ENCODE data around the gene CKAP2.
"Not testable (repeated sequence)": the region's sequence is repeated elsewhere in the genome, so short reads cannot be mapped to it uniquely, and the experiment has no call there.

CKAP2 gene

GRCh38 chr13:52454459-52454819 is 839 bp upstream of the CKAP2 start:
- DNase-seq: no peak

- peak; percentile 37 for DNase-seq
These were observed 381 bp downstream of the CKAP2 start for GRCh38 chr13:52455677-52456041.

GRCh38 chr13:52459668-52460067 is 4.4 kb downstream of the CKAP2 start:
- no peak for DNase-seq

GRCh38 chr13:52461265-52461664 is 6.0 kb downstream of the CKAP2 start:
- no peak for DNase-seq

- no peak for DNase-seq
These were observed 8.2 kb downstream of the CKAP2 start for GRCh38 chr13:52463526-52463925.

GRCh38 chr13:52468487-52468886 is 13.2 kb downstream of the CKAP2 start:
- not testable (repeated sequence) for DNase-seq

GRCh38 chr13:52480677-52481428 is 25.6 kb downstream of the CKAP2 start:
- not testable (repeated sequence) for DNase-seq

GRCh38 chr13:52487078-52487477 is 31.8 kb downstream of the CKAP2 start:
- DNase-seq: not testable (repeated sequence)

- not testable (repeated sequence) for DNase-seq
These were observed 33.5 kb downstream of the CKAP2 start for GRCh38 chr13:52488763-52489162.

GRCh38 chr13:52491015-52491414 is 35.7 kb downstream of the CKAP2 start:
- DNase-seq: not testable (repeated sequence)

- not testable (repeated sequence) for DNase-seq
These were observed 39.0 kb downstream of the CKAP2 start for GRCh38 chr13:52494241-52494640.

GRCh38 chr13:52497979-52498378 is 42.7 kb downstream of the CKAP2 start:
- not testable (repeated sequence) for DNase-seq

GRCh38 chr13:52502277-52502676 is 47.0 kb downstream of the CKAP2 start:
- not testable (repeated sequence) for DNase-seq

GRCh38 chr13:52505843-52506242 is 50.6 kb downstream of the CKAP2 start:
- DNase-seq: not testable (repeated sequence)

- not testable (repeated sequence) for DNase-seq
These were observed 54.3 kb downstream of the CKAP2 start for GRCh38 chr13:52509532-52509931.

GRCh38 chr13:52510221-52510797 is 55.0 kb downstream of the CKAP2 start:
- DNase-seq: not testable (repeated sequence)

GRCh38 chr13:52511598-52511997 is 56.3 kb downstream of the CKAP2 start:
- DNase-seq: not testable (repeated sequence)

- DNase-seq: not testable (repeated sequence)
These were observed 58.8 kb downstream of the CKAP2 start for GRCh38 chr13:52513957-52514596.

- not testable (repeated sequence) for DNase-seq
These were observed 68.0 kb downstream of the CKAP2 start for GRCh38 chr13:52523323-52523722.

Measured in NCI-H2029 (cell line).